HG03520 (cell line): Measurements from ENCODE around the gene OR10S1.
"Not testable (repeated sequence)": the region's sequence is repeated elsewhere in the genome, so short reads cannot be mapped to it uniquely, and the experiment has no call there.

Source experiments
- ATAC-seq: cut with Tn5 transposase; IDR thresholded peaks from one replicate; pipeline ENCODE4 v1.9.1; 2021; ENCODE audit warnings: mild to moderate bottlenecking, moderate library complexity; ENCODE audit not compliant: unreplicated experiment

The OR10S1 gene

GRCh38 chr11:123977731-123978347, at the start of gene OR10S1:
Gene OR10S1, minus strand, starts transcription at chr11:123977781. Its CDS starts 117 bp downstream, at chr11:123977664.
- no peak for ATAC-seq

GRCh38 chr11:124026498-124026897, 48.9 kb upstream of the OR10S1 start, which contains the start of gene OR10G8:
Gene OR10G8, plus strand, starts transcription at chr11:124026798. Its CDS starts 2,825 bp downstream, at chr11:124029623.
- ATAC-seq = no peak

GRCh38 chr11:124015837-124016236, 38.3 kb upstream of the OR10S1 start:
- not testable (repeated sequence) for ATAC-seq

GRCh38 chr11:124012697-124013096, 35.1 kb upstream of the OR10S1 start, which contains the start of gene OR10G4:
Gene OR10G4, plus strand, starts transcription at chr11:124012997. Its CDS starts 2,578 bp downstream, at chr11:124015575.
- no peak for ATAC-seq

- no peak for ATAC-seq
Observed at GRCh38 chr11:123995119-123995518, 17.5 kb upstream of the OR10S1 start, which contains the start of gene OR10G6. Gene OR10G6, minus strand, starts transcription at chr11:123995161. Its CDS starts 0 bp downstream, at chr11:123995161.

- ATAC-seq = no peak
Observed at GRCh38 chr11:123979311-123979710, 1.7 kb upstream of the OR10S1 start.

GRCh38 chr11:123976770-123977560, 616 bp downstream of the OR10S1 start:
- no peak for ATAC-seq

- ATAC-seq = no peak
Observed at GRCh38 chr11:123973816-123974215, 3.8 kb downstream of the OR10S1 start.

GRCh38 chr11:123956752-123957151, 20.8 kb downstream of the OR10S1 start:
- no peak for ATAC-seq

- ATAC-seq = no peak
Observed at GRCh38 chr11:123945132-123945531, 32.4 kb downstream of the OR10S1 start.

GRCh38 chr11:123943738-123944137, 33.8 kb downstream of the OR10S1 start, which contains the start of gene OR6T1:
Gene OR6T1, minus strand, starts transcription at chr11:123943838. Its CDS starts 0 bp downstream, at chr11:123943838.
- ATAC-seq = no peak

- ATAC-seq = no peak
Observed at GRCh38 chr11:123942413-123942812, 35.2 kb downstream of the OR10S1 start.

GRCh38 chr11:123939317-123939716, 38.3 kb downstream of the OR10S1 start, which contains the start of gene OR4D5:
Gene OR4D5, plus strand, starts transcription at chr11:123939617. Its CDS starts 0 bp downstream, at chr11:123939617.
- ATAC-seq = no peak
